K562 (cell line): Measurements from ENCODE around the gene CPTP. TPM values are rescaled to one million over a fixed set of nuclear protein-coding genes. Genes with fewer than 3 reads are reported as not detected.

ENCODE experiments used
- ATAC-seq: fragments of 200-7000 bp; cut with Tn5 transposase; 3 replicates; pipeline ENCODE4 v1.9.1; 2020; ENCODE audit warnings: moderate library complexity
- BruUV-seq: library from RNA; stranded (reverse); fragments of 400-500 nt; replicated peaks from 2 replicates; lab custom pipeline; 2021; lab: Mats Ljungman, UMichigan
- CTCF ChIA-PET: fragments of 300-600 bp; formaldehyde crosslinking; extraction: SDS; loops from one replicate; lab custom pipeline; 2021; ENCODE audit warnings: low intra/inter-chr PET ratio; lab: Yijun Ruan, JAX
- POLR2A ChIA-PET: fragments of 300-600, 350-650 bp; sonication (Branson Sonifier 250); formaldehyde crosslinking; extraction: SDS; loops from one replicate; lab custom pipeline; 2021; ENCODE audit warnings: antibody characterized with exemption, inconsistent platforms; lab: Yijun Ruan, JAX
- DNase-seq, 4 experiments: peaks; one replicate each; pipeline versions ENCODE4 v3.0.0 to v3.0.0-alpha.2; 2011 to 2018; ENCODE audit warnings: low spot score in 3 of 4, mixed read lengths in 3 of 4; ENCODE audit errors: extremely low read depth in 1 of 4
- FAIRE-seq: peaks from 2 replicates; lab custom pipeline; 2011; peaks lifted over from hg19 to GRCh38; lab: Jason Lieb, UNC
- H2AFZ ChIP-seq: 2 replicates; pipeline ENCODE4 v1.6.0; 2011; ENCODE audit warnings: low read depth, low read length, control low read depth, inconsistent platforms
- H3K27ac ChIP-seq: fragments of 200-600 bp; 3 replicates; pipeline ENCODE4 v1.8.0; 2011; ENCODE audit warnings: low read depth, mild to moderate bottlenecking, control low read depth, inconsistent platforms, low read length, moderate library complexity, mixed read lengths; ENCODE audit errors: extremely low read depth
- H3K27me3 ChIP-seq, 2 experiments: fragments of 300-600 bp in 1 of 2; 2 replicates in 1 of 2; 3 replicates in 1 of 2; pipeline versions ENCODE4 v1.6.0 to v1.8.0; 2011; ENCODE audit warnings: inconsistent platforms in 2 of 2, low read length in 2 of 2, mild to moderate bottlenecking in 1 of 2, mixed read lengths in 1 of 2, moderate library complexity in 1 of 2; ENCODE audit not compliant: control insufficient read depth in 2 of 2, insufficient read depth in 2 of 2
- H3K36me3 ChIP-seq: fragments of 300-600 bp; 3 replicates; pipeline ENCODE4 v1.8.0; 2011; ENCODE audit warnings: mild to moderate bottlenecking, low read length, inconsistent platforms; ENCODE audit not compliant: control insufficient read depth, insufficient read depth
- H3K4me1 ChIP-seq, 2 experiments: fragments of 200-600 bp in 1 of 2; replicated peaks in 1 of 2; 2 replicates in 1 of 2; 3 replicates in 1 of 2; pipeline versions ENCODE4 v1.5.1 to v1.8.0; 2011; ENCODE audit warnings: inconsistent platforms in 2 of 2, low read length in 2 of 2, mild to moderate bottlenecking in 1 of 2, mixed read lengths in 1 of 2, moderate library complexity in 1 of 2; ENCODE audit not compliant: control insufficient read depth in 2 of 2, insufficient read depth in 2 of 2
- H3K4me2 ChIP-seq: 2 replicates; pipeline ENCODE4 v1.6.1; 2011; ENCODE audit warnings: low read length, control low read depth, inconsistent platforms, mixed read lengths; ENCODE audit not compliant: insufficient read depth
- H3K4me3 ChIP-seq: fragments of 200-600 bp; sonication (generic), shearing (Covaris generic); 2 replicates; pipeline ENCODE4 v1.5.1; 2016; ENCODE audit warnings: control low read depth, inconsistent platforms
- H3K79me2 ChIP-seq: fragments of 200-600 bp; 3 replicates; pipeline ENCODE4 v1.8.0; 2011; ENCODE audit warnings: low read length, inconsistent platforms; ENCODE audit not compliant: control insufficient read depth, insufficient read depth
- H3K9ac ChIP-seq, 2 experiments: 2 replicates each; pipeline versions ENCODE4 v1.6.0 to v1.6.1; 2011; ENCODE audit warnings: low read depth in 2 of 2, low read length in 2 of 2, control low read depth in 1 of 2, inconsistent platforms in 1 of 2, mild to moderate bottlenecking in 1 of 2, mixed read lengths in 1 of 2; ENCODE audit not compliant: insufficient read depth in 1 of 2
- H3K9me1 ChIP-seq: one replicate; pipeline ENCODE4 v1.6.0; 2011; ENCODE audit warnings: inconsistent platforms, mild to moderate bottlenecking, low read length, moderate library complexity; ENCODE audit not compliant: control insufficient read depth, insufficient read depth
- H3K9me3 ChIP-seq: replicated peaks from 2 replicates; pipeline ENCODE4 v1.5.1; 2011; ENCODE audit warnings: low read depth, low read length, inconsistent platforms; ENCODE audit not compliant: control insufficient read depth, insufficient read depth
- H4K20me1 ChIP-seq: replicated peaks from 2 replicates; pipeline ENCODE4 v1.6.1; 2011; ENCODE audit warnings: low read length, inconsistent platforms, mixed read lengths; ENCODE audit not compliant: control insufficient read depth, insufficient read depth
- CEBPB ChIP-seq: fragments of 450-650 bp; IDR thresholded peaks from 2 replicates; pipeline ENCODE4 v1.6.1; 2016; ENCODE audit warnings: missing genetic modification characterization, missing compliant biosample characterization
- FOXJ2 ChIP-seq: fragments of 200-800 bp; sonication (Bioruptor generic); IDR thresholded peaks from 2 replicates; pipeline ENCODE4 v1.6.1; 2016; ENCODE audit warnings: missing genetic modification characterization, missing compliant biosample characterization
- FUS ChIP-seq: fragments of 200-400 bp; formaldehyde crosslinking; optimal IDR thresholded peaks from 2 replicates; pipeline ENCODE3; 2017; ENCODE audit warnings: low read depth, low read length
- HEY1 ChIP-seq: fragments of 250-450 bp; sonication (Bioruptor Pico); IDR thresholded peaks from 2 replicates; pipeline ENCODE4 v1.5.0; 2020; ENCODE audit warnings: mild to moderate bottlenecking, moderate library complexity, borderline replicate concordance
- NR2C1 ChIP-seq, 2 experiments: fragments of 450-650 bp; IDR thresholded peaks; 2 replicates each; pipeline ENCODE4 v1.6.1; 2017; ENCODE audit warnings: mild to moderate bottlenecking in 2 of 2, antibody characterized with exemption in 1 of 2, inconsistent platforms in 1 of 2, missing compliant biosample characterization in 1 of 2, missing genetic modification characterization in 1 of 2
- POLR2A ChIP-seq: fragments of 450-650 bp; conservative IDR thresholded peaks from 2 replicates; pipeline ENCODE4 v1.6.1; 2016
- POLR2AphosphoS2 ChIP-seq: IDR thresholded peaks from 2 replicates; pipeline ENCODE4 v1.6.1; 2012; ENCODE audit warnings: low read length, improper control_type of control experiment
- RFX1 ChIP-seq: fragments of 450-650 bp; IDR thresholded peaks from 2 replicates; pipeline ENCODE4 v1.6.1; 2016; ENCODE audit warnings: mild to moderate bottlenecking, moderate library complexity
- SMARCB1 ChIP-seq: IDR thresholded peaks from 2 replicates; pipeline ENCODE4 v1.6.1; 2011; ENCODE audit warnings: improper control_type of control experiment, low read depth; ENCODE audit not compliant: insufficient read length
- ZNF184 ChIP-seq: sonication (generic); formaldehyde crosslinking; IDR thresholded peaks from 2 replicates; pipeline ENCODE4 v1.5.0; 2020; ENCODE audit warnings: missing genetic modification reagents
- ZNF444 ChIP-seq: fragments of 250-450 bp; sonication (Bioruptor Pico); IDR thresholded peaks from 2 replicates; pipeline ENCODE4 v1.4.0; 2020; ENCODE audit warnings: mild to moderate bottlenecking, moderate library complexity
- WGBS: fragments of 100-300 bp; shearing (Covaris generic); methylation state at CpG from one replicate; pipeline ENCODE4 v1.1.6; 2016; ENCODE audit warnings: low coverage, mixed read lengths; ENCODE audit not compliant: insufficient coverage; ENCODE audit errors: missing lambda C conversion rate; 5-methylcytosine and 5-hydroxymethylcytosine counted together
- in situ Hi-C: fragments of 300-500 bp; cut with MboI; formaldehyde crosslinking; loops from 4 replicates; pipeline ENCODE4 v1.15.0; 2018; ENCODE audit warnings: inconsistent platforms, mixed read lengths
- intact Hi-C: fragments of 100-400 bp; cut with micrococcal nuclease; formaldehyde crosslinking; loops from 2 replicates; pipeline ENCODE4 v1.14.2; 2022
- polyA plus RNA-seq, 8 experiments: library from polyadenylated mRNA; depleted of rRNA in 4 of 8; stranded (reverse) in 5 of 8; unstranded in 3 of 8; fragments of >200 nt; fragmentation: Nextera tagmentation in 2 of 8; fragmentation: Illumina TruSeq in 1 of 8; extraction: Ambion mirVana in 2 of 8; extraction: Trizol in 1 of 8; gene quantifications; 2 replicates each; pipeline versions ENCODE4 v1.2.1 to v1.2.3, GENCODE V29; 2011 to 2014; ENCODE audit warnings: inconsistent platforms in 1 of 8, missing spikeins in 1 of 8
- total RNA-seq, 7 experiments: library from RNA; depleted of rRNA in 6 of 7; stranded (reverse); fragments of >200 nt in 6 of 7; fragmentation: Illumina TruSeq in 2 of 7; extraction: Trizol in 2 of 7; gene quantifications; 2 replicates each; pipeline versions ENCODE4 v1.2.1 to v1.2.3, GENCODE V29; 2011 to 2021; ENCODE audit warnings: low replicate concordance in 1 of 7
- TF ChIP-seq, protein P1 (sequence below), 2 experiments: fragments of 450-650 bp; formaldehyde crosslinking in 1 of 2; IDR thresholded peaks; 2 replicates each; pipeline versions ENCODE4 v1.4.0 to v1.6.1; 2014 to 2020; ENCODE audit warnings: mild to moderate bottlenecking in 2 of 2, borderline replicate concordance in 1 of 2, low read depth in 1 of 2
- TF ChIP-seq, protein P2 (sequence below): fragments of 250-450 bp; sonication (Bioruptor Pico); IDR thresholded peaks from 2 replicates; pipeline ENCODE4 v1.8.0; 2022; ENCODE audit warnings: moderate library complexity, mild to moderate bottlenecking, inconsistent platforms

Gene CPTP
- total and polyA plus RNA-seq, 9 of the 15 experiments (the other 6 are each of a cell fraction or from before 2014, with no cell fraction given), result 0.11 to 25.8 (median 3.5) TPM

DNA sequence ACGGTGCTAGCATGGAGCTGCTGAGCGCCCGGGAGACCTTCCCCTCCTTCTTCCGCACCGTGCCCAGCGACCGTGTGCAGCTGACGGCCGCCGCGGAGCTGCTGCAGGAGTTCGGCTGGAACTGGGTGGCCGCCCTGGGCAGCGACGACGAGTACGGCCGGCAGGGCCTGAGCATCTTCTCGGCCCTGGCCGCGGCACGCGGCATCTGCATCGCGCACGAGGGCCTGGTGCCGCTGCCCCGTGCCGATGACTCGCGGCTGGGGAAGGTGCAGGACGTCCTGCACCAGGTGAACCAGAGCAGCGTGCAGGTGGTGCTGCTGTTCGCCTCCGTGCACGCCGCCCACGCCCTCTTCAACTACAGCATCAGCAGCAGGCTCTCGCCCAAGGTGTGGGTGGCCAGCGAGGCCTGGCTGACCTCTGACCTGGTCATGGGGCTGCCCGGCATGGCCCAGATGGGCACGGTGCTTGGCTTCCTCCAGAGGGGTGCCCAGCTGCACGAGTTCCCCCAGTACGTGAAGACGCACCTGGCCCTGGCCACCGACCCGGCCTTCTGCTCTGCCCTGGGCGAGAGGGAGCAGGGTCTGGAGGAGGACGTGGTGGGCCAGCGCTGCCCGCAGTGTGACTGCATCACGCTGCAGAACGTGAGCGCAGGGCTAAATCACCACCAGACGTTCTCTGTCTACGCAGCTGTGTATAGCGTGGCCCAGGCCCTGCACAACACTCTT is 7.6 kb downstream of the CPTP start:
- Histone ChIP-seq H3K9me1 (peaks cover 4% of the 10 kb centered on the region), H3K9ac (no peak overlapping the region), H3K4me3 (no peak overlapping the region), H3K27me3 (no peaks in the 10 kb centered on the region), H3K79me2 (no peaks in the 10 kb centered on the region), H4K20me1 (peaks cover 12% of the 10 kb centered on the region; the same call in 1 of the 2 replicates), H2AFZ (no peak overlapping the region), H3K9me3 (peaks cover 6% of the 10 kb centered on the region), H3K36me3 (peaks cover 38% of the 10 kb centered on the region; the same call in 1 of the 3 replicates), H3K4me1 (peaks cover 0 to 94% of the 10 kb centered on the region in 2 experiments; a peak in 2 of 5 replicates), H3K4me2 (no peak overlapping the region), H3K27ac (no peak overlapping the region)
- FAIRE-seq (no peak), DNase-seq (no peak), ATAC-seq (no peak)
- in situ Hi-C loops, result no loop called here
- BruUV-seq, result no TSS peak
- POLR2A ChIA-PET, result interaction anchor here (0.7 to 1.7 kb wide), 5 partner anchors 10 to 43 kb away, joined by 3 to 9 read pairs (median 4); partner anchors contain the start of gene AURKAIP1
- intact Hi-C loops, result no loop called here
- CTCF ChIA-PET, result no interaction called here
- WGBS, result 90% methylated on average over 46 of the region's 57 CpGs
- TF ChIP-seq FOXJ2 (tag) (no peak), POLR2AphosphoS2 (0 out of 2 replicates have a peak, but pooled peaks have one; percentile 71), RFX1 (no peak), ZNF444 (CRISPR knock-in tag) (no peak), FUS (peak; percentile 36), POLR2A (peak; percentile 27; the same call in 1 of the 2 replicates), SMARCB1 (no peak), HEY1 (CRISPR knock-in tag) (no peak), ZNF184 (CRISPR knock-in tag) (no peak), NR2C1 (IDR thresholded peaks at IDR 0.05) (no peak), NR2C1 (tag; IDR thresholded peaks at IDR 0.05) (0 out of 2 replicates have a peak, but pooled peaks have one; percentile 16), CEBPB (tag) (no peak)
- TF ChIP-seq, protein P1, sequence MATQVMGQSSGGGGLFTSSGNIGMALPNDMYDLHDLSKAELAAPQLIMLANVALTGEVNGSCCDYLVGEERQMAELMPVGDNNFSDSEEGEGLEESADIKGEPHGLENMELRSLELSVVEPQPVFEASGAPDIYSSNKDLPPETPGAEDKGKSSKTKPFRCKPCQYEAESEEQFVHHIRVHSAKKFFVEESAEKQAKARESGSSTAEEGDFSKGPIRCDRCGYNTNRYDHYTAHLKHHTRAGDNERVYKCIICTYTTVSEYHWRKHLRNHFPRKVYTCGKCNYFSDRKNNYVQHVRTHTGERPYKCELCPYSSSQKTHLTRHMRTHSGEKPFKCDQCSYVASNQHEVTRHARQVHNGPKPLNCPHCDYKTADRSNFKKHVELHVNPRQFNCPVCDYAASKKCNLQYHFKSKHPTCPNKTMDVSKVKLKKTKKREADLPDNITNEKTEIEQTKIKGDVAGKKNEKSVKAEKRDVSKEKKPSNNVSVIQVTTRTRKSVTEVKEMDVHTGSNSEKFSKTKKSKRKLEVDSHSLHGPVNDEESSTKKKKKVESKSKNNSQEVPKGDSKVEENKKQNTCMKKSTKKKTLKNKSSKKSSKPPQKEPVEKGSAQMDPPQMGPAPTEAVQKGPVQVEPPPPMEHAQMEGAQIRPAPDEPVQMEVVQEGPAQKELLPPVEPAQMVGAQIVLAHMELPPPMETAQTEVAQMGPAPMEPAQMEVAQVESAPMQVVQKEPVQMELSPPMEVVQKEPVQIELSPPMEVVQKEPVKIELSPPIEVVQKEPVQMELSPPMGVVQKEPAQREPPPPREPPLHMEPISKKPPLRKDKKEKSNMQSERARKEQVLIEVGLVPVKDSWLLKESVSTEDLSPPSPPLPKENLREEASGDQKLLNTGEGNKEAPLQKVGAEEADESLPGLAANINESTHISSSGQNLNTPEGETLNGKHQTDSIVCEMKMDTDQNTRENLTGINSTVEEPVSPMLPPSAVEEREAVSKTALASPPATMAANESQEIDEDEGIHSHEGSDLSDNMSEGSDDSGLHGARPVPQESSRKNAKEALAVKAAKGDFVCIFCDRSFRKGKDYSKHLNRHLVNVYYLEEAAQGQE (IDR thresholded peaks at IDR 0.05; ENCODE audit: borderline replicate concordance), result no peak
- TF ChIP-seq, protein P1 (CRISPR knock-in tag; IDR thresholded peaks at IDR 0.05; ENCODE audit: low read depth), result no peak
- TF ChIP-seq, protein P2, sequence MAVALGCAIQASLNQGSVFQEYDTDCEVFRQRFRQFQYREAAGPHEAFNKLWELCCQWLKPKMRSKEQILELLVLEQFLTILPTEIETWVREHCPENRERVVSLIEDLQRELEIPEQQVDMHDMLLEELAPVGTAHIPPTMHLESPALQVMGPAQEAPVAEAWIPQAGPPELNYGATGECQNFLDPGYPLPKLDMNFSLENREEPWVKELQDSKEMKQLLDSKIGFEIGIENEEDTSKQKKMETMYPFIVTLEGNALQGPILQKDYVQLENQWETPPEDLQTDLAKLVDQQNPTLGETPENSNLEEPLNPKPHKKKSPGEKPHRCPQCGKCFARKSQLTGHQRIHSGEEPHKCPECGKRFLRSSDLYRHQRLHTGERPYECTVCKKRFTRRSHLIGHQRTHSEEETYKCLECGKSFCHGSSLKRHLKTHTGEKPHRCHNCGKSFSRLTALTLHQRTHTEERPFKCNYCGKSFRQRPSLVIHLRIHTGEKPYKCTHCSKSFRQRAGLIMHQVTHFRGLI (CRISPR knock-in tag), result no peak
